MM.1S (cell line): ENCODE results near the gene SDSL.

Source experiments
- CTCF ChIP-seq: fragments of 300-600 bp; sonication (generic); IDR thresholded peaks from 2 replicates; pipeline ENCODE4 v1.5.1; 2016; ENCODE audit warnings: antibody characterized with exemption, low read length, mixed read lengths
- EZH2 ChIP-seq: fragments of 300-600 bp; sonication (generic); optimal IDR thresholded peaks from 2 replicates; pipeline ENCODE3; 2017; ENCODE audit warnings: low read depth, mild to moderate bottlenecking, antibody characterized with exemption, low read length, mixed read lengths
- EZH2phosphoT487 ChIP-seq: fragments of 300-600 bp; sonication (generic); IDR thresholded peaks from 2 replicates; pipeline ENCODE4 v1.6.1; 2018; ENCODE audit warnings: antibody characterized with exemption, low read length

GRCh38 chr12:113374823-113375428, 47.3 kb upstream of the SDSL start:
- TF ChIP-seq CTCF = no peak
- TF ChIP-seq EZH2 = no peak
- no peak for TF ChIP-seq EZH2phosphoT487
